ENCODE results near the gene DENND1A.

DNA sequence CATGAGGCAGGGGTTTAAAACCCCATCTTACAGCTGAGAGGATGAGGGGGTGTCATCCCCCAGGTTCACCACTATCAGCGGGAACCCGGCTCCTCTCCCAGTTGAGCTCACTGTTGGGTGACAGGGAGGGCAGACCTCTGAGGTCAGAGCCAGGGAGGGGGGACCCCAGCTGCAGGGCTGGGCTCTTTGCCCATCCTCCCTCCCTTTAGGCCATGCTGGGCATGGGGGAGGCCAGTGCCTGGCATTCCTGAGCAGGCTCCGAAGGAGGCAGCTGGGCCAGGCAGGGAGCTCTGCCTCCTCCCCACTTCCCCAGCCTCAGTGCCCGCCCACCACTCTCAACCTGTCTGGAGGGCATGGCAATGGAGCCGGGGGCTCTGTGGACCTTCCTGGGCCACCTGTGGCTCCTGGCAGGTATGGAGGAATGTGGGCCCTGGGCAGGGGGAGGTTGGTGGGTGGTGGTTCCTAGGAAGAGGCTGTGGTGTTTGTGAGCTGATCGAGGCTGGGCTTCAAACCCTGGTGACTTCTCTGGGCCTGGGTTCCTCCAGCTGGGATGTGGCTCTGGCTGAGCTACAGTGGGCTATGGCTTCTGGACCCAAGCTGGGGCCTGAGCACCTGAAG is 561.3 kb downstream of the DENND1A start:
- TF ChIP-seq, protein P1, sequence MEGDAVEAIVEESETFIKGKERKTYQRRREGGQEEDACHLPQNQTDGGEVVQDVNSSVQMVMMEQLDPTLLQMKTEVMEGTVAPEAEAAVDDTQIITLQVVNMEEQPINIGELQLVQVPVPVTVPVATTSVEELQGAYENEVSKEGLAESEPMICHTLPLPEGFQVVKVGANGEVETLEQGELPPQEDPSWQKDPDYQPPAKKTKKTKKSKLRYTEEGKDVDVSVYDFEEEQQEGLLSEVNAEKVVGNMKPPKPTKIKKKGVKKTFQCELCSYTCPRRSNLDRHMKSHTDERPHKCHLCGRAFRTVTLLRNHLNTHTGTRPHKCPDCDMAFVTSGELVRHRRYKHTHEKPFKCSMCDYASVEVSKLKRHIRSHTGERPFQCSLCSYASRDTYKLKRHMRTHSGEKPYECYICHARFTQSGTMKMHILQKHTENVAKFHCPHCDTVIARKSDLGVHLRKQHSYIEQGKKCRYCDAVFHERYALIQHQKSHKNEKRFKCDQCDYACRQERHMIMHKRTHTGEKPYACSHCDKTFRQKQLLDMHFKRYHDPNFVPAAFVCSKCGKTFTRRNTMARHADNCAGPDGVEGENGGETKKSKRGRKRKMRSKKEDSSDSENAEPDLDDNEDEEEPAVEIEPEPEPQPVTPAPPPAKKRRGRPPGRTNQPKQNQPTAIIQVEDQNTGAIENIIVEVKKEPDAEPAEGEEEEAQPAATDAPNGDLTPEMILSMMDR (IDR thresholded peaks at IDR 0.05) = no peak
- no peak for TF ChIP-seq POLR2AphosphoS5 (IDR thresholded peaks at IDR 0.05; ENCODE audit: low read depth, low read length)
- TF ChIP-seq, protein P2, sequence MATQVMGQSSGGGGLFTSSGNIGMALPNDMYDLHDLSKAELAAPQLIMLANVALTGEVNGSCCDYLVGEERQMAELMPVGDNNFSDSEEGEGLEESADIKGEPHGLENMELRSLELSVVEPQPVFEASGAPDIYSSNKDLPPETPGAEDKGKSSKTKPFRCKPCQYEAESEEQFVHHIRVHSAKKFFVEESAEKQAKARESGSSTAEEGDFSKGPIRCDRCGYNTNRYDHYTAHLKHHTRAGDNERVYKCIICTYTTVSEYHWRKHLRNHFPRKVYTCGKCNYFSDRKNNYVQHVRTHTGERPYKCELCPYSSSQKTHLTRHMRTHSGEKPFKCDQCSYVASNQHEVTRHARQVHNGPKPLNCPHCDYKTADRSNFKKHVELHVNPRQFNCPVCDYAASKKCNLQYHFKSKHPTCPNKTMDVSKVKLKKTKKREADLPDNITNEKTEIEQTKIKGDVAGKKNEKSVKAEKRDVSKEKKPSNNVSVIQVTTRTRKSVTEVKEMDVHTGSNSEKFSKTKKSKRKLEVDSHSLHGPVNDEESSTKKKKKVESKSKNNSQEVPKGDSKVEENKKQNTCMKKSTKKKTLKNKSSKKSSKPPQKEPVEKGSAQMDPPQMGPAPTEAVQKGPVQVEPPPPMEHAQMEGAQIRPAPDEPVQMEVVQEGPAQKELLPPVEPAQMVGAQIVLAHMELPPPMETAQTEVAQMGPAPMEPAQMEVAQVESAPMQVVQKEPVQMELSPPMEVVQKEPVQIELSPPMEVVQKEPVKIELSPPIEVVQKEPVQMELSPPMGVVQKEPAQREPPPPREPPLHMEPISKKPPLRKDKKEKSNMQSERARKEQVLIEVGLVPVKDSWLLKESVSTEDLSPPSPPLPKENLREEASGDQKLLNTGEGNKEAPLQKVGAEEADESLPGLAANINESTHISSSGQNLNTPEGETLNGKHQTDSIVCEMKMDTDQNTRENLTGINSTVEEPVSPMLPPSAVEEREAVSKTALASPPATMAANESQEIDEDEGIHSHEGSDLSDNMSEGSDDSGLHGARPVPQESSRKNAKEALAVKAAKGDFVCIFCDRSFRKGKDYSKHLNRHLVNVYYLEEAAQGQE (IDR thresholded peaks at IDR 0.05; ENCODE audit: insufficient read depth in 1 of 2, low read depth in 2 of 2, low read length in 1 of 2) = no peak
- no peak for TF ChIP-seq TCF7L2 (IDR thresholded peaks at IDR 0.05; ENCODE audit: low read depth, low read length)
- no peak for TF ChIP-seq SIN3A (IDR thresholded peaks at IDR 0.05; ENCODE audit: borderline replicate concordance, insufficient read depth, low read depth, low read length)
